Measurements from ENCODE around the gene CELA3B. TPM values are rescaled to one million over a fixed set of nuclear protein-coding genes. Genes with fewer than 3 reads are reported as not detected.
A peak's percentile ranks its signal among the peaks of the same experiment; 100 is the strongest.
"Not testable (repeated sequence)": the region's sequence is repeated elsewhere in the genome, so short reads cannot be mapped to it uniquely, and the experiment has no call there.

Gene CELA3B
- total RNA-seq, 4 donors from 2014 or later: not detected

- Histone ChIP-seq H3K9me3 (no peaks in the 10 kb centered on the region), H3K4me1 (peaks cover 21% of the 10 kb centered on the region), H3K27me3 (no peaks in the 10 kb centered on the region), H3K27ac (no peak overlapping the region), H3K4me3 (no peak overlapping the region), H3K36me3 (no peaks in the 10 kb centered on the region)
- WGBS: no CpG with 5 or more reads among the region's 2 CpGs
- no peak for TF ChIP-seq POLR2A (IDR thresholded peaks at IDR 0.05)
- no peak for TF ChIP-seq CTCF (IDR thresholded peaks at IDR 0.05)
- TF ChIP-seq POLR2AphosphoS5 (IDR thresholded peaks at IDR 0.05): no peak
- TF ChIP-seq EP300 (IDR thresholded peaks at IDR 0.05): no peak
- no peak for DNase-seq (ENCODE audit: low spot score in 2 of 2)
Observed at GRCh38 chr1:21961799-21962198, 15.0 kb upstream of the CELA3B start.

DNA sequence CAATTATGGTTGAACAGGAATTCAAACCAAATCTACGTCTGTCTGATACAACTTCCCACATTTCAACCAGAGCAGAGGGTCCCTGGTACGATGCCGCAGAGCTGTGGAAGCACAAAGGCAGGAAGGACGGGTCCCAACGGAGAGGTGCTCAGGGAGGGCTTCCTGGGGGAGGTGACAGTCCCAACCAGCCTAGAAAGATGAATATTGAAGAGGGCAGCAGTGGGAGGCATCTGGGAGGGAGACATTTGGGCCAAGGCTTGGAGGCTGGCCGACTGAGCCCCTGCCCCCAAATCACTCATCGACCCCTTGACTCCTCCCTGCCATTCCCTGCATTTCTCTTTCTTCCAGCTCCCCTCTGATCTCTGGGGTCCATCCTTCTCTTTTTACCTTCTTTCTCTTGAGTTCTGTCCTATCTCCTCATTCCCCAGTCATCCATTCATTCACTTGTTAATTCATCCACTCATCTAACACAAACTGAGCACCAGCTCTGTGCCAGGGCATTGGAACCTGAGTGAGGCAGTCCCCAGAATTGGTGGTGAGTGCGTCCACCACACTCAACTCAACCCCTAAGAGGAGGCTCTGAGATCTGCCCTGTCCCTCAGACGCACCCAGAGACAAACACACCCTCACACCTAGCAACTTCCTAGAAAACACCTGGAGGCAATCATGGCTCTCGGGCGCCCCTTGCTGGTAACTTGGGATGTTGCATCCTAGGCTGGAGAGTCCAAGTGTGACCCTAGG lies 13.2 kb upstream of the CELA3B start:
- WGBS: 52% methylated on average over 11 of the region's 11 CpGs

GRCh38 chr1:21966247-21967000 lies 10.4 kb upstream of the CELA3B start:
- no peak overlapping the region for H3K4me3 ChIP-seq
- H3K27me3 ChIP-seq: no peaks in the 10 kb centered on the region
- peak in 1 of 2 donors; percentile 34 for DNase-seq (ENCODE audit: low spot score in 2 of 2)
- TF ChIP-seq CTCF (IDR thresholded peaks at IDR 0.05): no peak
- TF ChIP-seq POLR2A (IDR thresholded peaks at IDR 0.05): no peak
- TF ChIP-seq POLR2AphosphoS5 (IDR thresholded peaks at IDR 0.05): no peak
- TF ChIP-seq EP300 (IDR thresholded peaks at IDR 0.05): no peak
- no peak overlapping the region for H3K27ac ChIP-seq
- H3K9me3 ChIP-seq: no peaks in the 10 kb centered on the region
- 83% methylated on average over 15 of the region's 15 CpGs for WGBS
- H3K4me1 ChIP-seq: peaks cover 7% of the 10 kb centered on the region
- no peaks in the 10 kb centered on the region for H3K36me3 ChIP-seq

More for the DNA sequence above, 13.2 kb upstream of the CELA3B start:
- no peak overlapping the region for H3K4me3 ChIP-seq
- H3K9me3 ChIP-seq: no peaks in the 10 kb centered on the region
- peaks cover 7% of the 10 kb centered on the region for H3K4me1 ChIP-seq
- DNase-seq (ENCODE audit: low spot score in 2 of 2): peak; percentile 89 to 90
- no peak overlapping the region for H3K27ac ChIP-seq
- TF ChIP-seq POLR2A (IDR thresholded peaks at IDR 0.05): no peak
- peak; percentile 86 to 95 for TF ChIP-seq CTCF (IDR thresholded peaks at IDR 0.05)
- H3K36me3 ChIP-seq: no peaks in the 10 kb centered on the region
- H3K27me3 ChIP-seq: no peaks in the 10 kb centered on the region

- not testable (repeated sequence) for DNase-seq (ENCODE audit: low spot score in 2 of 2); H3K27ac ChIP-seq; H3K36me3 ChIP-seq; H3K9me3 ChIP-seq; H3K4me1 ChIP-seq; H3K4me3 ChIP-seq; H3K27me3 ChIP-seq
- 88% methylated on average over 6 of the region's 6 CpGs for WGBS
Observed at GRCh38 chr1:21967216-21967615, 9.6 kb upstream of the CELA3B start.

DNA sequence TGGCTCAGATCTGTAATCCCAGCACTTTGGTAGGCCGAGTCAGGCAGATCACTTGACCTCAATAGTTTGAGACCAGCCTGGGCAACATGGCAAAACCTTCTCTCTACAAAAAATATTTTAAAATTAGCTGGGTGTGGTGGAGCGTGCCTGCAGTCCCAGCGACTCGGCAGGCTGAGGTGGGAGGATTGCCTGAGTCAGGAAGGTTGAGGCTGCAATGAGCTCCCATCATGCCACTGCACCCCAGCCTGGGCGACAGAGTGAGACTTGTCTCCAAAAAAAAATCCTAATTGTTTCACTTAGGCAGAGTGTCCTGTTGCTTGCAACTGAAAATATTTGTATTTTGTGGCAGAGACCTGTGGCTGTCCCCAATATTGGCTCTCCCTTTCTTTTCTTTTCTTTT lies 7.8 kb upstream of the CELA3B start:
- not testable (repeated sequence) for H3K36me3 ChIP-seq; H3K4me1 ChIP-seq; DNase-seq (ENCODE audit: low spot score in 2 of 2); H3K9me3 ChIP-seq; H3K27me3 ChIP-seq; H3K27ac ChIP-seq; H3K4me3 ChIP-seq
- WGBS: 59% methylated on average over 5 of the region's 5 CpGs

- WGBS: 61% methylated on average over 4 of the region's 4 CpGs
- H3K4me3 ChIP-seq; H3K36me3 ChIP-seq; H3K4me1 ChIP-seq; DNase-seq (ENCODE audit: low spot score in 2 of 2); H3K27ac ChIP-seq; H3K9me3 ChIP-seq; H3K27me3 ChIP-seq: not testable (repeated sequence)
Observed at GRCh38 chr1:21970523-21970922, 6.3 kb upstream of the CELA3B start.

DNA sequence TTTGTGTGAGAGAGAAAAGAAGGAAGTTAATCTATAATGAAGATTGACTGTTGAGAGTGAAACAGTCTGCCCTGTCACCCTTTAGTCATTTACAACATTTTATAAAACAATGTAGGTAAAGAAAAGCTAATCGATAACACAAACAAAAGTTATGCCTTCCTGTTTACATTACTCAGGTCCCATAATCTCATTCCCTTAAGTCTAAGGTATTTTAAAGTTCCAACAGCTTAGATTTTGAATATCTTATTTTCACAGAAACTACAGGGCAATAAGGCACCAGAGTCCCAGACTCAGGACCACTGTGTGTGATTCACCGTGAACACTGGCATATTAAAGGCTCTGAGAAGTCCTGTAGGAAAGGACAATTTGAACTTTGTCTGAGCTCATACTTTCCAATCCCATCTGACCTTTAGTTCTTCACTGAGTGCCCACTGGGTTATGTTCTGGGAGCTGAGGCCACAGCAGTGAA lies 3.8 kb upstream of the CELA3B start:
- 57% methylated on average over 2 of the region's 2 CpGs for WGBS
- not testable (repeated sequence) for H3K27me3 ChIP-seq; H3K9me3 ChIP-seq; H3K27ac ChIP-seq; H3K36me3 ChIP-seq; H3K4me1 ChIP-seq; DNase-seq (ENCODE audit: low spot score in 2 of 2); H3K4me3 ChIP-seq

GRCh38 chr1:21973948-21974347 lies 2.9 kb upstream of the CELA3B start:
- H3K4me1 ChIP-seq, H3K9me3 ChIP-seq: not testable (repeated sequence)

DNA sequence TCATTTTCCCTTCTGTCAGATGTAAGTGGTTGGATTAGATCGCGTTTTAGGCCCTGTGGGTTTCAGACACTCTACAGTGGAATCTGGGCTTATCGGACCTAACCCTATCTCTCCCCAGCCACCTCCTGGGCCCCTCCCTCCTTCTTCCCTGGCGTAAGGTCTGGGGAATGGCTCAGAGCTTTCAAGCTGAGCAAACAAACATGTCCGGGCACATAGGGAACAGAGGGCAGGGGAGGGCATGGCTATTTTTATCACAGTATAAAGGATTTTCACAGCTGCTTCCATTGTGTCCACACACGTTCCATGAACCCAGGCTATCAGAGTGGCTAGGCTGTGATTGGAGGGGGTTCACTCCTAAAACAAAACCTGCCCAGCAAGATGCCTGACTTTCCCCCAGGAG lies 2.1 kb upstream of the CELA3B start:
- H3K4me3 ChIP-seq, H3K36me3 ChIP-seq, H3K4me1 ChIP-seq, H3K27me3 ChIP-seq, H3K27ac ChIP-seq, H3K9me3 ChIP-seq: not testable (repeated sequence)
- WGBS: 51% methylated on average over 6 of the region's 6 CpGs
- peak in 1 of 2 donors; percentile 46 for DNase-seq (ENCODE audit: low spot score in 2 of 2)

More at GRCh38 chr1:21973948-21974347, 2.9 kb upstream of the CELA3B start:
- H3K27ac ChIP-seq, H3K36me3 ChIP-seq, H3K4me3 ChIP-seq, H3K27me3 ChIP-seq: not testable (repeated sequence)
- WGBS: 81% methylated on average over 8 of the region's 8 CpGs
- peak in 1 of 2 donors; percentile 38 for DNase-seq (ENCODE audit: low spot score in 2 of 2)

DNA sequence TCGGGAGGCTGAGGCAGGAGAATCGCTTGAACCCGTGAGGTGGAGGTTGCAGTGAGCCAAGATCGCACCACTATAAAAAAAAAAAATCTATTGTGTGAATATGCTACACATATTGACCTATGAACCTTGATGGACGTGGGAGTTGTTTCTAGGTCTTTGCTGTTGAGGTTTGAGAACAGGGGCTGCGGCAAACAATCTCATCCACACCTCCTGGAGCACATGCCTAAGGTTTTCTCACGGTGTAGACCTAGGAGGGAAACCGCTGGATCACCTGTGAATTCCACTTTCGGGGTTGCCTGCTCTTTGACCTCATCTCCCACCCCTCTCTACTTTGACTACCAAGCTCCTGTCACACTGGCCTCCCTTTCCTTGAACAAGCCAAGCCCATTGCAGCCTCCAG lies 1.5 kb upstream of the CELA3B start:
- H3K36me3 ChIP-seq, H3K9me3 ChIP-seq, H3K4me3 ChIP-seq, H3K27ac ChIP-seq, H3K27me3 ChIP-seq, H3K4me1 ChIP-seq: not testable (repeated sequence)
- WGBS: 87% methylated on average over 9 of the region's 9 CpGs
- peak in 1 of 2 donors; percentile 30 for DNase-seq (ENCODE audit: low spot score in 2 of 2)

All from suprapubic skin (tissue), 4 donors.